Effector memory CD4-positive, alpha-beta T cell (primary cell): Measurements from ENCODE around the gene NBPF1.
"Not testable (repeated sequence)": the region's sequence is repeated elsewhere in the genome, so short reads cannot be mapped to it uniquely, and the experiment has no call there.

ENCODE experiments used
- DNase-seq, 3 donors: peaks; one replicate each; pipeline ENCODE4 v3.0.0-alpha.2; 2020
- H3K27ac ChIP-seq: 2 replicates; pipeline ENCODE4 v1.7.0; 2013; ENCODE audit warnings: mild to moderate bottlenecking, low read length, moderate library complexity; ENCODE audit not compliant: insufficient read depth, poor library complexity, severe bottlenecking
- H3K27me3 ChIP-seq: replicated peaks from 2 replicates; pipeline ENCODE4 v1.7.0; 2013; ENCODE audit warnings: mild to moderate bottlenecking, low read length; ENCODE audit not compliant: insufficient read depth, control insufficient read depth, poor library complexity, severe bottlenecking
- H3K36me3 ChIP-seq: 2 replicates; pipeline ENCODE4 v1.7.0; 2013; ENCODE audit warnings: mild to moderate bottlenecking, low read length, moderate library complexity; ENCODE audit not compliant: control insufficient read depth, insufficient read depth
- H3K4me1 ChIP-seq: 2 replicates; pipeline ENCODE4 v1.7.0; 2013; ENCODE audit warnings: low read length, mild to moderate bottlenecking; ENCODE audit not compliant: control insufficient read depth, insufficient read depth, poor library complexity, severe bottlenecking
- H3K4me3 ChIP-seq: 2 replicates; pipeline ENCODE4 v1.7.0; 2013; ENCODE audit warnings: low read length, low read depth, mild to moderate bottlenecking; ENCODE audit not compliant: insufficient read depth, poor library complexity, severe bottlenecking
- H3K9me3 ChIP-seq: 2 replicates; pipeline ENCODE4 v1.7.0; 2013; ENCODE audit warnings: mild to moderate bottlenecking, low read length, moderate library complexity; ENCODE audit not compliant: control insufficient read depth

Gene NBPF1

GRCh38 chr1:16642025-16642966, 28.9 kb upstream of the NBPF1 start:
- peaks cover 31% of the 10 kb centered on the region for H3K4me1 ChIP-seq
- not testable (repeated sequence) for H3K9me3 ChIP-seq, H3K27ac ChIP-seq, H3K27me3 ChIP-seq, DNase-seq, H3K36me3 ChIP-seq, H3K4me3 ChIP-seq

- not testable (repeated sequence) for H3K36me3 ChIP-seq, H3K27me3 ChIP-seq, DNase-seq, H3K9me3 ChIP-seq, H3K4me3 ChIP-seq, H3K27ac ChIP-seq
- H3K4me1 ChIP-seq, result peaks cover 31% of the 10 kb centered on the region
Observed at GRCh38 chr1:16641159-16641975, 28.0 kb upstream of the NBPF1 start.

GRCh38 chr1:16639091-16640031, 26.0 kb upstream of the NBPF1 start:
- H3K9me3 ChIP-seq, H3K4me3 ChIP-seq, DNase-seq, H3K27me3 ChIP-seq, H3K27ac ChIP-seq, H3K36me3 ChIP-seq: not testable (repeated sequence)
- peaks cover 22% of the 10 kb centered on the region for H3K4me1 ChIP-seq

- not testable (repeated sequence) for H3K9me3 ChIP-seq, H3K27ac ChIP-seq, DNase-seq, H3K4me3 ChIP-seq, H3K27me3 ChIP-seq
- Histone ChIP-seq H3K4me1 (peaks cover 14% of the 10 kb centered on the region), H3K36me3 (peaks cover 16% of the 10 kb centered on the region)
Observed at GRCh38 chr1:16637941-16638778, 24.8 kb upstream of the NBPF1 start.

- not testable (repeated sequence) for DNase-seq, H3K27me3 ChIP-seq, H3K4me3 ChIP-seq, H3K9me3 ChIP-seq, H3K27ac ChIP-seq, H3K4me1 ChIP-seq
- H3K36me3 ChIP-seq, result peaks cover 31% of the 10 kb centered on the region
Observed at GRCh38 chr1:16636551-16637195, 23.3 kb upstream of the NBPF1 start.

GRCh38 chr1:16635959-16636358, 22.6 kb upstream of the NBPF1 start:
- H3K4me3 ChIP-seq, H3K9me3 ChIP-seq, H3K27ac ChIP-seq, H3K4me1 ChIP-seq, DNase-seq, H3K27me3 ChIP-seq: not testable (repeated sequence)
- peaks cover 38% of the 10 kb centered on the region for H3K36me3 ChIP-seq

GRCh38 chr1:16633540-16634282, 20.3 kb upstream of the NBPF1 start:
- not testable (repeated sequence) for H3K27ac ChIP-seq, H3K9me3 ChIP-seq, DNase-seq, H3K4me3 ChIP-seq, H3K4me1 ChIP-seq, H3K27me3 ChIP-seq
- peaks cover 60% of the 10 kb centered on the region for H3K36me3 ChIP-seq

- not testable (repeated sequence) for H3K4me1 ChIP-seq, H3K4me3 ChIP-seq, H3K9me3 ChIP-seq, DNase-seq, H3K27me3 ChIP-seq, H3K27ac ChIP-seq
- peaks cover 67% of the 10 kb centered on the region for H3K36me3 ChIP-seq
Observed at GRCh38 chr1:16632044-16632850, 18.9 kb upstream of the NBPF1 start.
